ENCODE measurements around the gene CPB2.

Gene CPB2

GRCh38 chr13:46051968-46052318 is 52.9 kb downstream of the CPB2 start:
- H3K4me3 ChIP-seq (ENCODE audit: control insufficient read depth, low read depth, low read length) = peak overlapping the region; percentile 89
- no peak for TF ChIP-seq CTCF (IDR thresholded peaks at IDR 0.05; ENCODE audit: control insufficient read depth, insufficient read depth, low read depth, low read length, missing control alignments)
- no peak for DNase-seq (ENCODE audit: low read depth)

GRCh38 chr13:46050771-46051170 is 54.1 kb downstream of the CPB2 start:
- no peak overlapping the region for H3K4me3 ChIP-seq (ENCODE audit: control insufficient read depth, low read depth, low read length)
- TF ChIP-seq CTCF (IDR thresholded peaks at IDR 0.05; ENCODE audit: control insufficient read depth, insufficient read depth, low read depth, low read length, missing control alignments) = no peak
- no peak for DNase-seq (ENCODE audit: low read depth)

GRCh38 chr13:46045424-46045823 is 59.4 kb downstream of the CPB2 start:
- no peak overlapping the region for H3K4me3 ChIP-seq (ENCODE audit: control insufficient read depth, low read depth, low read length)
- no peak for TF ChIP-seq CTCF (IDR thresholded peaks at IDR 0.05; ENCODE audit: control insufficient read depth, insufficient read depth, low read depth, low read length, missing control alignments)
- no peak for DNase-seq (ENCODE audit: low read depth)

- DNase-seq (ENCODE audit: low read depth) = no peak
- no peak for TF ChIP-seq CTCF (IDR thresholded peaks at IDR 0.05; ENCODE audit: control insufficient read depth, insufficient read depth, low read depth, low read length, missing control alignments)
- no peak overlapping the region for H3K4me3 ChIP-seq (ENCODE audit: control insufficient read depth, low read depth, low read length)
Measured at GRCh38 chr13:46043647-46044046, 61.2 kb downstream of the CPB2 start.

GRCh38 chr13:46041419-46041839 is 63.4 kb downstream of the CPB2 start:
- no peak for TF ChIP-seq CTCF (IDR thresholded peaks at IDR 0.05; ENCODE audit: control insufficient read depth, insufficient read depth, low read depth, low read length, missing control alignments)
- H3K4me3 ChIP-seq (ENCODE audit: control insufficient read depth, low read depth, low read length) = no peak overlapping the region
- peak; percentile 13 for DNase-seq (ENCODE audit: low read depth)

GRCh38 chr13:46040763-46041162 is 64.1 kb downstream of the CPB2 start:
- DNase-seq (ENCODE audit: low read depth) = no peak
- no peak overlapping the region for H3K4me3 ChIP-seq (ENCODE audit: control insufficient read depth, low read depth, low read length)
- TF ChIP-seq CTCF (IDR thresholded peaks at IDR 0.05; ENCODE audit: control insufficient read depth, insufficient read depth, low read depth, low read length, missing control alignments) = no peak
